Naive thymus-derived CD8-positive, alpha-beta T cell (primary cell): ENCODE measurements around the gene PER1. TPM values are rescaled to one million over a fixed set of nuclear protein-coding genes. Genes with fewer than 3 reads are reported as not detected.

Experiments
- ATAC-seq, 2 donors: fragments of 150-1000 bp; cut with Tn5 transposase in 1 of 2; sonication (Bioruptor Pico), chemical (Tn5 transposase) in 1 of 2; 1 replicate in 1 of 2; 2 replicates in 1 of 2; pipeline ENCODE4 v1.10.0; 2021; ENCODE audit warnings: mild to moderate bottlenecking in 2 of 2, moderate library complexity in 2 of 2
- POLR2A ChIA-PET: fragments of 350-600 bp; sonication (Branson Sonifier 250); formaldehyde crosslinking; loops from one replicate; lab custom pipeline; 2021; ENCODE audit warnings: antibody characterized with exemption; lab: Charles Lee
- DNase-seq, 10 donors: peaks; one replicate each; pipeline versions ENCODE4 v3.0.0 to v3.0.0-alpha.2; 2020 to 2022
- H3K27ac Mint-ChIP-seq, 10 donors: one replicate each; pipeline ENCODE4 v1.8.0; 2020 to 2022; ENCODE audit warnings: mild to moderate bottlenecking in 10 of 10, mixed read lengths in 10 of 10, moderate library complexity in 4 of 10, inconsistent platforms in 1 of 10
- H3K27me3 Mint-ChIP-seq, 5 donors: one replicate each; pipeline ENCODE4 v1.8.0; 2021 to 2022; ENCODE audit warnings: mixed read lengths in 5 of 5
- H3K36me3 Mint-ChIP-seq, 3 donors: one replicate each; pipeline ENCODE4 v1.8.0; 2020 to 2022; ENCODE audit warnings: mixed read lengths in 3 of 3, mild to moderate bottlenecking in 2 of 3, inconsistent platforms in 1 of 3
- H3K4me1 Mint-ChIP-seq, 4 donors: one replicate each; pipeline ENCODE4 v1.8.0; 2021 to 2022; ENCODE audit warnings: mixed read lengths in 4 of 4
- H3K4me3 Mint-ChIP-seq, 10 donors: one replicate each; pipeline ENCODE4 v1.8.0; 2020 to 2022; ENCODE audit warnings: mild to moderate bottlenecking in 10 of 10, mixed read lengths in 10 of 10, moderate library complexity in 6 of 10, inconsistent platforms in 1 of 10
- H3K9me3 Mint-ChIP-seq, 9 donors: one replicate each; pipeline ENCODE4 v1.8.0; 2020 to 2022; ENCODE audit warnings: mixed read lengths in 9 of 9, mild to moderate bottlenecking in 3 of 9, inconsistent platforms in 1 of 9, moderate library complexity in 1 of 9
- polyA plus RNA-seq, 3 donors: library from polyadenylated mRNA; unstranded; fragments of 300-500 nt; fragmentation: Illumina TruSeq; gene quantifications; one replicate each; pipeline ENCODE4 v1.2.3, GENCODE V29; 2021
- total RNA-seq, 8 experiments: library from RNA in 2 of 8; stranded (reverse) in 2 of 8; gene quantifications; one replicate each; pipeline ENCODE4 v1.2.3 and lab custom pipeline; 2021 to 2026

PER1 gene
- total and polyA plus RNA-seq, 5 experiments from 2014 or later = 6.1 to 153 (median 11.4) TPM

- Mint-ChIP-seq H3K4me1 (peaks cover 54 to 78% (median 67%) of the 10 kb centered on the region in 4 donors), H3K9me3 (peaks cover 0 to 16% (median 0%) of the 10 kb centered on the region in 9 donors), H3K4me3 (peak within 1 kb of the TSS; percentile 87 to 97 (median 94)), H3K36me3 (peaks cover 0 to 6% (median 2%) of the 10 kb centered on the region in 3 donors), H3K27me3 (peaks cover 0 to 39% (median 26%) of the 10 kb centered on the region in 5 donors), H3K27ac (peak within 1 kb of the TSS; percentile 33 to 100 (median 84))
- POLR2A ChIA-PET = interaction anchor here (0.5 to 4.0 kb wide), 22 partner anchors 12 to 668 kb away, joined by 3 to 27 read pairs (median 5); partner anchors contain the start of genes CTC1, RANGRF and SLC25A35
- DNase-seq = peak in 2 of 10 donors; percentile 18 to 64
- ATAC-seq = no peak
These were observed 28.4 kb downstream of the PER1 start, which contains the start of gene HES7 for GRCh38 chr17:8123695-8124349. HES7 (minus strand) TSS chr17:8124106; CDS start chr17:8124084, 22 bp downstream.

DNA sequence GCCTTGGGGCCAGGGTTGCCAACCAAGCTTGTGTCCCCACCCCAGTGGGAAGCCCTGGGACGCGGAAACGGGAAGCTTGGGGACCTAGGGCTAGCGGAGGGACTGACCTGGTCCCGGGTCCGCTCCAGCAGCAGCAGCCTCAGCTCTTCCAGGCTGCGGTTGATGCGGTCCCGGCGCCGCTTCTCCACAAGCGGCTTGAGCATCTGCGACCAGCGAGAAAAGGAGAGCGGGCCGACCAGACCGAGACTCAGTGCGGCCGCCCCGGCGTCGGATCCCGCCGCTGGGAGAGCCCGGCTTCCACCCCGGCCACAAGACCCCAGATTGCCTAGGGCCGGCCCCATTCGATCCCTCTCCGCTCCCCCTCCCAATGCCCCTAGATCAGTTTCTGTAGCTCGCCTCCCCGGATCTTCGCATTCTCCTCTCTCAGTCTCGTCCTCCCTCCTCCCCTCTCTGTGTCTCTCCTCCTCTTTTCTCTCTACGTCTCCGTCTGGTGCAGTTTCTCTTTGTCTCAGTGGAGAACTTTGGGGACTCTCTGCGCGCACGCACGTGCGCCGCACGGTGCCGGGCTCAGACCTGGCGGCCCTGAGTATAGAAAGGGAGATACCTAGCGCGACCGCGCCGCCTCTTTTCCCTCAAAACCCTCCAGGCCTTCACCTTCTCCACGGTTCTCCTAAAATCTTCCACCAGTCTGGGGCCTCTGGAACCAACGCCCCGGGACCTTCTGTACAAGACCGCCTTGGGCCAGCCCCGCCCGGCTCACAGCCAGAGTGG lies 29.1 kb downstream of the PER1 start:
- POLR2A ChIA-PET = interaction anchor here (1.0 to 4.0 kb wide), 15 partner anchors 10 to 166 kb away, joined by 3 to 27 read pairs (median 6); partner anchors contain the start of genes CTC1 and RANGRF
- peaks cover 60 to 85% (median 74%) of the 10 kb centered on the region in 4 donors for H3K4me1 Mint-ChIP-seq
- peak overlapping the region; percentile 84 to 97 (median 92) for H3K4me3 Mint-ChIP-seq
- ATAC-seq = peak; percentile 6 to 11
- H3K27ac Mint-ChIP-seq = peak overlapping the region in 7 of 10 donors; percentile 33 to 100 (median 57)
- peaks cover 0 to 6% (median 3%) of the 10 kb centered on the region in 3 donors for H3K36me3 Mint-ChIP-seq
- peaks cover 0 to 38% (median 26%) of the 10 kb centered on the region in 5 donors for H3K27me3 Mint-ChIP-seq
- H3K9me3 Mint-ChIP-seq = peaks cover 0 to 17% (median 0%) of the 10 kb centered on the region in 9 donors
- peak in 6 of 10 donors; percentile 29 to 63 (median 44) for DNase-seq

- peaks cover 0 to 17% (median 0%) of the 10 kb centered on the region in 9 donors for H3K9me3 Mint-ChIP-seq
- H3K4me3 Mint-ChIP-seq = peak overlapping the region; percentile 84 to 97 (median 92)
- peaks cover 65 to 92% (median 80%) of the 10 kb centered on the region in 4 donors for H3K4me1 Mint-ChIP-seq
- H3K27ac Mint-ChIP-seq = peak overlapping the region in 5 of 10 donors; percentile 5 to 85 (median 52)
- DNase-seq (peak in 2 of 10 donors; percentile 11 to 59), ATAC-seq (no peak)
- peaks cover 0 to 38% (median 26%) of the 10 kb centered on the region in 5 donors for H3K27me3 Mint-ChIP-seq
- peaks cover 0 to 6% (median 3%) of the 10 kb centered on the region in 3 donors for H3K36me3 Mint-ChIP-seq
- POLR2A ChIA-PET = interaction anchor here (0.5 to 4.0 kb wide), 14 partner anchors 10 to 100 kb away, joined by 3 to 27 read pairs (median 3); no protein-coding TSS in a partner anchor
These were observed 29.7 kb downstream of the PER1 start for GRCh38 chr17:8122422-8122923.

- H3K9me3 Mint-ChIP-seq = peaks cover 0 to 17% (median 0%) of the 10 kb centered on the region in 9 donors
- peak in 5 of 10 donors; percentile 36 to 63 (median 39) for DNase-seq
- H3K36me3 Mint-ChIP-seq = peaks cover 0 to 6% (median 3%) of the 10 kb centered on the region in 3 donors
- H3K4me3 Mint-ChIP-seq = peak overlapping the region; percentile 84 to 97 (median 92)
- POLR2A ChIA-PET = interaction anchor here (0.5 to 4.0 kb wide), 13 partner anchors 9 to 167 kb away, joined by 3 to 27 read pairs (median 3); partner anchors contain the start of gene RANGRF
- no peak for ATAC-seq
- H3K4me1 Mint-ChIP-seq = peaks cover 60 to 88% (median 77%) of the 10 kb centered on the region in 4 donors
- peaks cover 0 to 37% (median 28%) of the 10 kb centered on the region in 5 donors for H3K27me3 Mint-ChIP-seq
- H3K27ac Mint-ChIP-seq = peak overlapping the region in 2 of 10 donors; percentile 15 to 85
These were observed 30.4 kb downstream of the PER1 start for GRCh38 chr17:8121681-8122421.

- POLR2A ChIA-PET = interaction anchor here (0.9 to 2.6 kb wide), 3 partner anchors 42 to 167 kb away, joined by 3 to 6 read pairs (median 3); partner anchors contain the start of gene RANGRF
- H3K27ac Mint-ChIP-seq = peak overlapping the region in 1 of 10 donors; percentile 100
- ATAC-seq (no peak), DNase-seq (no peak)
- H3K36me3 Mint-ChIP-seq = peaks cover 0 to 6% (median 3%) of the 10 kb centered on the region in 3 donors
- H3K4me1 Mint-ChIP-seq = peaks cover 60 to 83% (median 77%) of the 10 kb centered on the region in 4 donors
- peaks cover 4 to 41% (median 33%) of the 10 kb centered on the region in 5 donors for H3K27me3 Mint-ChIP-seq
- H3K4me3 Mint-ChIP-seq = peak overlapping the region; percentile 87 to 98 (median 93)
- peaks cover 0 to 17% (median 0%) of the 10 kb centered on the region in 9 donors for H3K9me3 Mint-ChIP-seq
These were observed 30.9 kb downstream of the PER1 start for GRCh38 chr17:8121407-8121680.

GRCh38 chr17:8120520-8121406 lies 31.4 kb downstream of the PER1 start:
- Mint-ChIP-seq H3K27ac (peak overlapping the region; percentile 67 to 100 (median 92)), H3K36me3 (peaks cover 0 to 6% (median 3%) of the 10 kb centered on the region in 3 donors), H3K9me3 (peaks cover 0 to 17% (median 0%) of the 10 kb centered on the region in 9 donors), H3K4me3 (peak overlapping the region; percentile 84 to 98 (median 92)), H3K27me3 (peaks cover 6 to 45% (median 35%) of the 10 kb centered on the region in 5 donors), H3K4me1 (peaks cover 57 to 78% (median 72%) of the 10 kb centered on the region in 4 donors)
- DNase-seq = peak in 8 of 10 donors; percentile 25 to 80 (median 58)
- POLR2A ChIA-PET = interaction anchor here (0.6 to 3.5 kb wide), 21 partner anchors 11 to 434 kb away, joined by 3 to 71 read pairs (median 7); partner anchors contain the start of genes ALOX12B, BORCS6, CTC1 and NAA38
- ATAC-seq = peak; percentile 8 to 21

DNA sequence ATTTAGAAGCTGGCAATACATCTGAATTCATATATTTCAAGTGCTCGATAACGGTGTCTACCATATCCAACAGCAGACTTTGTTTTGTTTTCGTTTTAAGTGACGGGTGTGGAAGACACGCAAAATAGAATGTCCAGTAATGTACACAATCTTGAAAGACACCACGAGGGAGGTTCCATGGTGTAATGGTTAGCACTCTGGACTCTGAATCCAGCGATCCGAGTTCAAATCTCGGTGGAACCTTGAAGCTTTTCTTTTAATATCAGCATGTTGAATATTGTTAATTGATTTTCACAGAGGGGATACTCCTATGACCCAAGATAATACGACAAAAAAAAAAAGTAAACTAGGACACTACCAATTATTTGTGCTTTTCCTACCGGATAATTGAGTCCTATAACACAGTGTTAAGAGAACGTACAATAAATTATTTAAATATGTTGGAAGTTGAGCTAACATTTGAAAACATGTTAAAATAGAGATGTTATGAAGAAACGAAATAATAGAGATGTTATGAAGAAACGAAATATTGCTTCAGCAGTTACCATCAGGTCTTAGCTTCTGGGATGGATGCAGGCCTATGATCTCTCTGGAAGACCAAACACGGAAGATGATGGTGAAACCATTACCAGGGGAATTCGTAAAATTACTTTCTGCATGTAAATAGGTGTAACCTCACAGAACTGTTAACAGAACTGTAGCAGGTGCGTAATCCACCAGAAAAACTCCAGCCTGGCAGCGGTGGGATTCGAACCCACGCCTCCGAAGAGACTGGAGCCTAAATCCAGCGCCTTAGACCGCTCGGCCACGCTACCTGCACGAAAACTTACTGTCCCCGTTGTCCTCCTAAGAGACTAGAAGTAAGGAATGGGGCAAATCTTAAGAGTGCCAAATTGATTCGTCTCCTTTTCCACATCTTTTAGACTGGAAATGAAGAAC lies 32.4 kb downstream of the PER1 start:
- DNase-seq (peak; percentile 61 to 95 (median 89)), ATAC-seq (peak; percentile 34 to 60)
- POLR2A ChIA-PET = interaction anchor here (0.6 to 3.5 kb wide), 32 partner anchors 11 to 433 kb away, joined by 3 to 71 read pairs (median 6); partner anchors contain the start of genes ALOX12B, BORCS6, CTC1 and NAA38
- H3K4me3 Mint-ChIP-seq = peak overlapping the region; percentile 84 to 98 (median 92)
- peaks cover 0 to 13% (median 0%) of the 10 kb centered on the region in 9 donors for H3K9me3 Mint-ChIP-seq
- peak overlapping the region; percentile 67 to 100 (median 92) for H3K27ac Mint-ChIP-seq
- peaks cover 0 to 3% (median 3%) of the 10 kb centered on the region in 3 donors for H3K36me3 Mint-ChIP-seq
- peaks cover 52 to 70% (median 64%) of the 10 kb centered on the region in 4 donors for H3K4me1 Mint-ChIP-seq
- H3K27me3 Mint-ChIP-seq = peaks cover 12 to 49% (median 41%) of the 10 kb centered on the region in 5 donors

DNA sequence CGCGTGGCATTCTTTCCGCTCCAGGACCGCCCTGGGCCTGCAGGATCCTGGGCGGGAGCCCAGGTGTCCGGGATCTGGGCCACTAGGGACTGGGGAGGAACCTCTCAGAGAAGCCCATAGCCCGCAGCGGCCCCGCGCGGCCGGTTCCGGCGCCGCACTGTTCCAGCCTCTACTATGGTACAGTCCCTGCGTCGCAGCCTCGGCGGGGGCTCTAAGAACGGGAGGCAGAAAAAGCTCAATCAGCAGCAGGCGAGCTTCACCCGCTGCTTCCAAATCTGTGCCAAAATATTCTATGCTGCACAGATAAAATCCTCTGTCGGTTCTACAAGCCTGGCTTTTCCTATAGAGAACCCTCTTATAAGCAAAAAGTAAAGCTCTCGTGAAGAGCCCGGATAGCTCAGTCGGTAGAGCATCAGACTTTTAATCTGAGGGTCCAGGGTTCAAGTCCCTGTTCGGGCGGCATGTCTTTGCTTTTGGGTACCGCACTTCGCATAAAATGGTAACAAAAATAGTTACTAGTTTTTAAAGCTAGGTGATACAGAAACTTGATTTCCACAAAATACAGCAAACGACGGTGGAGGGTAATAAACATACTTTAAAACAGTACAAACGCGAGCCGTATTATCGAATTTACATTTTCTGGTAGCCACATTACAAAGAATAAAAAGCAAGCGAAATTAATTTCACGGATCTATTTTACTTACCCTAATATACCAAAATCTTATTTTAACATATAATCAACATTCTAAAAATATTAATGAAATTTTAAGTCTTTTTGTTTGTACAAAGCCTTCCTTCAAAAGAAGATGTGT lies 33.2 kb downstream of the PER1 start:
- H3K36me3 Mint-ChIP-seq = peaks cover 0 to 3% (median 3%) of the 10 kb centered on the region in 3 donors
- H3K27me3 Mint-ChIP-seq = peaks cover 15 to 55% (median 38%) of the 10 kb centered on the region in 5 donors
- H3K9me3 Mint-ChIP-seq = peaks cover 0 to 13% (median 0%) of the 10 kb centered on the region in 9 donors
- ATAC-seq = peak; percentile 64 to 71
- POLR2A ChIA-PET = interaction anchor here (0.6 to 3.5 kb wide), 29 partner anchors 10 to 432 kb away, joined by 3 to 71 read pairs (median 6); partner anchors contain the start of genes ALOX12B, BORCS6, CTC1 and PFAS
- H3K27ac Mint-ChIP-seq = peak overlapping the region; percentile 91 to 100 (median 97)
- DNase-seq = peak; percentile 78 to 98 (median 85)
- H3K4me3 Mint-ChIP-seq = peak overlapping the region; percentile 92 to 98 (median 94)
- peaks cover 46 to 61% (median 56%) of the 10 kb centered on the region in 4 donors for H3K4me1 Mint-ChIP-seq
